GM19240 (cell line): Measurements from ENCODE around the gene SETD7.
"Not testable (repeated sequence)": the region's sequence is repeated elsewhere in the genome, so short reads cannot be mapped to it uniquely, and the experiment has no call there.

Source experiments
- DNase-seq: peaks from one replicate; pipeline ENCODE4 v3.0.0; 2011; ENCODE audit warnings: low spot score; ENCODE audit not compliant: insufficient read length

SETD7 gene

GRCh38 chr4:139469869-139470268, 86.2 kb downstream of the SETD7 start:
- DNase-seq: no peak

- DNase-seq: no peak
Observed at GRCh38 chr4:139469216-139469615, 86.8 kb downstream of the SETD7 start.

GRCh38 chr4:139468756-139469155, 87.3 kb downstream of the SETD7 start:
- not testable (repeated sequence) for DNase-seq

- no peak for DNase-seq
Observed at GRCh38 chr4:139465922-139466321, 90.1 kb downstream of the SETD7 start.

- not testable (repeated sequence) for DNase-seq
Observed at GRCh38 chr4:139464512-139464911, 91.5 kb downstream of the SETD7 start.

GRCh38 chr4:139461022-139461628, 94.9 kb downstream of the SETD7 start:
- DNase-seq: no peak

- no peak for DNase-seq
Observed at GRCh38 chr4:139460565-139460964, 95.5 kb downstream of the SETD7 start.

- no peak for DNase-seq
Observed at GRCh38 chr4:139458999-139459398, 97.0 kb downstream of the SETD7 start.

- DNase-seq: no peak
Observed at GRCh38 chr4:139458543-139458942, 97.5 kb downstream of the SETD7 start.

- no peak for DNase-seq
Observed at GRCh38 chr4:139457318-139457717, 98.7 kb downstream of the SETD7 start.

- no peak for DNase-seq
Observed at GRCh38 chr4:139455126-139455538, 100.9 kb downstream of the SETD7 start.

GRCh38 chr4:139454111-139455045, 101.6 kb downstream of the SETD7 start, which contains the start of gene RAB33B:
RAB33B (plus strand) TSS chr4:139454121; CDS start chr4:139454196, 75 bp downstream.
- peak; percentile 53 for DNase-seq

- peak; percentile 81 for DNase-seq
Observed at GRCh38 chr4:139453371-139454110, 102.5 kb downstream of the SETD7 start.

GRCh38 chr4:139453041-139453370, 103.0 kb downstream of the SETD7 start:
- DNase-seq: peak; percentile 47

- no peak for DNase-seq
Observed at GRCh38 chr4:139451997-139452396, 104.0 kb downstream of the SETD7 start.

- DNase-seq: no peak
Observed at GRCh38 chr4:139450586-139450985, 105.4 kb downstream of the SETD7 start.

GRCh38 chr4:139447078-139447477, 108.9 kb downstream of the SETD7 start:
- DNase-seq: not testable (repeated sequence)
